ENCODE data around the gene SPNS2. TPM values are rescaled to one million over a fixed set of nuclear protein-coding genes. Genes with fewer than 3 reads are reported as not detected.
A peak's percentile ranks its signal among the peaks of the same experiment; 100 is the strongest.

Gene SPNS2
- total RNA-seq, 2 donors from 2014 or later = 9.1 to 23.9 TPM

- Histone ChIP-seq H3K4me1 (ENCODE audit: control insufficient read depth in 1 of 2, low read depth in 2 of 2) (peaks cover 14 to 28% of the 10 kb centered on the region in 2 donors), H3K27ac (peak overlapping the region; percentile 70 to 89), H3K27me3 (replicated peaks; ENCODE audit: insufficient read depth) (no peaks in the 10 kb centered on the region), H3K9me3 (no peaks in the 10 kb centered on the region), H3K4me3 (peak overlapping the region; percentile 75), H3K36me3 (peaks cover 7% of the 10 kb centered on the region)
- no peak for TF ChIP-seq CTCF (IDR thresholded peaks at IDR 0.05)
- DNase-seq (ENCODE audit: low spot score) (no peak), ATAC-seq (ENCODE audit: insufficient number of reproducible peaks, low FRiP score, low read depth) (no peak)
Observed at GRCh38 chr17:4555873-4556759, 57.4 kb downstream of the SPNS2 start.

- H3K4me3 ChIP-seq = no peak overlapping the region
- H3K27me3 ChIP-seq (replicated peaks; ENCODE audit: insufficient read depth) = no peaks in the 10 kb centered on the region
- no peaks in the 10 kb centered on the region for H3K9me3 ChIP-seq
- no peak overlapping the region for H3K27ac ChIP-seq
- DNase-seq (ENCODE audit: low spot score) (no peak), ATAC-seq (ENCODE audit: insufficient number of reproducible peaks, low FRiP score, low read depth) (no peak)
- H3K4me1 ChIP-seq (ENCODE audit: control insufficient read depth in 1 of 2, low read depth in 2 of 2) = peaks cover 14 to 37% of the 10 kb centered on the region in 2 donors
- no peak for TF ChIP-seq CTCF (IDR thresholded peaks at IDR 0.05)
- H3K36me3 ChIP-seq = no peaks in the 10 kb centered on the region
Observed at GRCh38 chr17:4556996-4557395, 58.3 kb downstream of the SPNS2 start.

- Histone ChIP-seq H3K36me3 (no peaks in the 10 kb centered on the region), H3K4me1 (ENCODE audit: control insufficient read depth in 1 of 2, low read depth in 2 of 2) (peaks cover 14 to 45% of the 10 kb centered on the region in 2 donors), H3K27me3 (replicated peaks; ENCODE audit: insufficient read depth) (no peaks in the 10 kb centered on the region), H3K27ac (no peak overlapping the region), H3K9me3 (no peaks in the 10 kb centered on the region), H3K4me3 (no peak overlapping the region)
- ATAC-seq (ENCODE audit: insufficient number of reproducible peaks, low FRiP score, low read depth) (no peak), DNase-seq (ENCODE audit: low spot score) (no peak)
- no peak for TF ChIP-seq CTCF (IDR thresholded peaks at IDR 0.05)
Observed at GRCh38 chr17:4557626-4558346, 59.1 kb downstream of the SPNS2 start.

- no peak overlapping the region for H3K4me3 ChIP-seq
- ATAC-seq (ENCODE audit: insufficient number of reproducible peaks, low FRiP score, low read depth) (no peak), DNase-seq (ENCODE audit: low spot score) (no peak)
- no peaks in the 10 kb centered on the region for H3K36me3 ChIP-seq
- no peak overlapping the region for H3K27ac ChIP-seq
- TF ChIP-seq CTCF (IDR thresholded peaks at IDR 0.05) = no peak
- peaks cover 14 to 52% of the 10 kb centered on the region in 2 donors for H3K4me1 ChIP-seq (ENCODE audit: control insufficient read depth in 1 of 2, low read depth in 2 of 2)
- no peaks in the 10 kb centered on the region for H3K27me3 ChIP-seq (replicated peaks; ENCODE audit: insufficient read depth)
- no peaks in the 10 kb centered on the region for H3K9me3 ChIP-seq
Observed at GRCh38 chr17:4558347-4558971, 59.8 kb downstream of the SPNS2 start.

Measured in thoracic aorta (tissue), 2 donors.